ENCODE measurements around the gene MPZL1.

MPZL1 gene

DNA sequence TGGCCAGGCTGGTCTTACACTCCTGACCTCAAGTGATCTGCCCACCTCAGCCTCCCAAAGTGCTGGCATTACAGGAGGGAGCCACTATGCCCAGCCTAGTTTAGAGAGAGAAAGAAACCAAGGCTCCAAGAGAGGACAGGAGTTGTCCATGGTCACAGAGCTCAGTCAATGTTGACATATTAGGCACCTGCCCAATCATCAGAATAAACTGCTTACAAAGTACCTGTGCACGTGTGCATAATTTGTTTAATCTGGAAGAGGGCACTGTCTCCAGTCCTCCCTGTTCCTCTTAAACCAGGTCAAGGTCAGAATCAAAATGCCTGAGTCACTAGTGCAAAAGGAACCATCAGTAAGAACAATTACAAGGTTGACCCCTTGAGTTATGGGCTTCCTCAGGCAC lies 20.3 kb upstream of the MPZL1 start:
- TF ChIP-seq JUND (IDR thresholded peaks at IDR 0.05; ENCODE audit: low read depth): no peak
- in situ Hi-C loops (cut with HindIII; ENCODE audit: low pct_unique_long_range_greater_than_20kb, low sequenced_read_pairs): no loop called here
- DNase-seq (ENCODE audit: low read depth in 1 of 2, low spot score in 1 of 2): no peak

DNA sequence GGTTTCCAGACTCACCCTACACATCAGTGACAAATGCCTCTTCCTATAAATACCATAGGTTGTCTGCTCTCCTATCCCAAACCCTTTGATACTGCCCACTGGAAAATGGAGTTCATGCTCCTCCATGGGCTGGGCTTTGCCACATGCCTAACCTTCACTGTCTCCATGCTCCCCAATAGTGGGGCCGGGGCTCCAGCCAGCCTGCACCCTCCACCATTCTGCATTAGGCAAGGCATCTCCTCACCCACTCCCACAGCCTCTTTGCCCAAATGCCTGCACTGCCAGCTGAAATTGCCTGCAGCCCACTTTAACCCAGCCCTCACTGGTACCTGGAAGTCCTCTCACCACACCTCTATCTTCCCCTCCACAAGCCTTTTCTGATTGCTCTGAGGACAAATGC lies 18.2 kb upstream of the MPZL1 start:
- in situ Hi-C loops (cut with HindIII; ENCODE audit: low pct_unique_long_range_greater_than_20kb, low sequenced_read_pairs): no loop called here
- no peak for TF ChIP-seq JUND (IDR thresholded peaks at IDR 0.05; ENCODE audit: low read depth)
- no peak for DNase-seq (ENCODE audit: low read depth in 1 of 2, low spot score in 1 of 2)

DNA sequence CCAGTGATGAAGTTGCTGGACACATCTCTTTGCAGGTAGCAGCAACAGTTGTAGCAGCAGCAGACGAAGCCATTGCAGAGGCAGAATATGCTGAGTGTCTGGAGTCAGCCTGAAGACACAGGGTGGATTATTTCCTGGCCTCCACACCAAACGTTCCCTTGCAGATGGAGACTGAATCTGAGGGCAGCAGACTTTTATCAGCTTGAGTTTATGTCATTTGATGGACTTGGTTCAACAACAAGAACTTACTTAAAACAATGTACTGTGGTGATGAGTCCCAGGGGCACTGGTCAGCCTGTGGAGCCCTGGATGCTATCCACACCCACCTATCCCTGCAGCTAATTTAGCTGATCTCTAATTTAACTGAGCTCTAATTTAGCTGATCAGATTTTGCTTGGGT lies 17.1 kb upstream of the MPZL1 start:
- DNase-seq (ENCODE audit: low read depth in 1 of 2, low spot score in 1 of 2): no peak
- in situ Hi-C loops (cut with HindIII; ENCODE audit: low pct_unique_long_range_greater_than_20kb, low sequenced_read_pairs): no loop called here
- TF ChIP-seq JUND (IDR thresholded peaks at IDR 0.05; ENCODE audit: low read depth): no peak

DNA sequence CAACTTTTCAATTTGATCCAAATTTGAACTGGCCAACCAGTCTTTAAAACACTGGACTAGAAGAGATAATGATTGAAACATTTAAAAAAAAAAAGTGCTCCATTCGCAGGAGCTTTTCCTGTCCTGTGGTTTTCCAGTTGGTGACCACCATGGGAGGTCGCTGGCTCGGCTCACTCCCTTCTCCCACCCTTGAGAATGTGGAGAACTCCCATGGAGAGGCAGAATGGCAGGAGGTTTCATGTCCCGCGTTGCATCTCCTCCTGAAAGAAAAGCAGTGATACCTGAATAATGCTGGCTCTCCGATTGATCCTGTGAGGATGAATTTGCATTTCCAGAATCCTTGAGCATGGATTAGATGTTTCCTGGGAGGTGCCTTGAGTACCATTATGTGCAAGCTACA lies 16.5 kb upstream of the MPZL1 start:
- no peak for TF ChIP-seq JUND (IDR thresholded peaks at IDR 0.05; ENCODE audit: low read depth)
- in situ Hi-C loops (cut with HindIII; ENCODE audit: low pct_unique_long_range_greater_than_20kb, low sequenced_read_pairs): no loop called here
- DNase-seq (ENCODE audit: low read depth in 1 of 2, low spot score in 1 of 2): no peak

DNA sequence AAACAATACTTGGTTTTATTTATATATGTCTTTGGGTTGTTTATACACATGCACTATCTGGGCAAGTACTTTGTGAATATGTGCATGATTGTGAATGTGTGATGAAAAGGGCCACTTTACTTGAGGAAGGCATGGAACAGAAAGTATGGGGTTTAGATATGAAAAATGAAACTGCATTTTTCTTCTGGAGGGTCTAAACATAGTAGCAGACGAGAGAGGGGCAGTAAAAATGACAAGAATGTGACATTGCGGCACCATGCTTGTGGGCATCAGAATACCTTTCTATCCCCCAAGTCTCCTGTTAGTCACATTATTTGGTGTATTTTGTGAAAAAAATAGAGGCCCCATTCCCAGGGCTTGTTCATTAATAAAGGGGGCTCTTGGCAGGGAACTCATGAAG lies 15.4 kb upstream of the MPZL1 start:
- in situ Hi-C loops (cut with HindIII; ENCODE audit: low pct_unique_long_range_greater_than_20kb, low sequenced_read_pairs): no loop called here
- no peak for DNase-seq (ENCODE audit: low read depth in 1 of 2, low spot score in 1 of 2)
- no peak for TF ChIP-seq JUND (IDR thresholded peaks at IDR 0.05; ENCODE audit: low read depth)

DNA sequence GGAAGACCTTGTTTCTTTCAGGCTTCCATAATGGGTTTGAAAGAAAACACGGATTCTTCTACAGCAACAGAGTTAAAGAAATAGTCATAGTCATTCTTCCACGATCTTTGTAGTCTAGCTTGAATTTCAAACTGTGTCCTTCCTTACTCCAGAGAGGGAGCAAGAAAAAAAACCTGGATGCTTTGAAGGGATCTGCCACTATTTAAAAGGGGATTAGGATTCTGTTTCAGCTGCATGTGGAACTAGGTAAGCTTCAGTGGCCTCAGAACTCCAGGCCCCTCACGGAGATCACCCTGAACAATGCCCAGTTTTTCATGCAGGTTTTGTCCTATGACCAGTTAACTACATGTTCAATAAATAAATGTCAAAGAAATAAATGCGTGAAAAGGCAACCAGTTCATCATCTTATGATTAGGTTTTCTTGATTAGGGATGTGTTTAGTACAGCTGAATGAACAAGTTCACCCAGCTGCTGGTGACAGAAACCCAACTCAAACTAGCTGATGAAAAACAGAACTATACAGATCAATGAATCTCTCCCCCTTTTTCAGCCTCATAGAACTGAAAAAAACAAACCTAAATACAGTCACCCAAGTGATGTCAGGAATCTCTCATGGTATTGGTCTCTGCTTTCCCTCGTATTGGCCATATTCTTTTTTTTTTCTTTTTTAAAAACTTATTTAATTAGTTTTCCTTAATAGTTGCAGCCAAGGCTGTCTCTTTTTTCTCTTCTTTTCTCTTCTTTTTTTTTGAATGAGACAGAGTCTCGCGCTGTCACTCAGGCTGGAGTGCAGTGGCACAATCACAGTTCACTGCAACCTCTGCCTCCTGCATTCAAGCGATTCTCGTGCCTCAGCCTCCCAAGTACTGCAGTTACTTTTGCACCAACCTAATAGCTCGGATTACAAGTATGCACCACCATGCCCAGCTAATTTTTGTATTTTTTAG lies 14.6 kb upstream of the MPZL1 start:
- in situ Hi-C loops (cut with HindIII; ENCODE audit: low pct_unique_long_range_greater_than_20kb, low sequenced_read_pairs): no loop called here
- DNase-seq (ENCODE audit: low read depth in 1 of 2, low spot score in 1 of 2): no peak
- TF ChIP-seq JUND (IDR thresholded peaks at IDR 0.05; ENCODE audit: low read depth): no peak

DNA sequence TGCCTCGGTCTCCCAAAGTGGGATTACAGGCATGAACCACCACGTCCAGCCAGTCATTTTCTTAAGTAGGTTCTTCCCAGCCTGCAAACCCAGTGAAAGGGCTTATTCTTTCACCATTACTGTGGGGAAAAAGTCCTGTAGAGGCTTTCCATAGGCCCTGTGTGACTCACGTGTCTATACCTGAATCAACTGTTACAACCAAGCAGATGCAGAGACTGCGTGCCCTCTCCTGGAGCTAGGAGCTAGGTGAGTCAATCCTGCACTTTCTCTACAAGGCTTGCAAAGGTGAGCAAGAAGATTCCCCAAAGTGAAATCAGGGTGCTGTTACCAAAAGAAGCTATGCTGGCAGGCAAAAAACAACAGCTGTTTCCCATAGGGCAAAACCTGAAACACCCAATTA lies 13.8 kb upstream of the MPZL1 start:
- DNase-seq (ENCODE audit: low read depth in 1 of 2, low spot score in 1 of 2): no peak
- TF ChIP-seq JUND (IDR thresholded peaks at IDR 0.05; ENCODE audit: low read depth): no peak
- in situ Hi-C loops (cut with HindIII; ENCODE audit: low pct_unique_long_range_greater_than_20kb, low sequenced_read_pairs): no loop called here

DNA sequence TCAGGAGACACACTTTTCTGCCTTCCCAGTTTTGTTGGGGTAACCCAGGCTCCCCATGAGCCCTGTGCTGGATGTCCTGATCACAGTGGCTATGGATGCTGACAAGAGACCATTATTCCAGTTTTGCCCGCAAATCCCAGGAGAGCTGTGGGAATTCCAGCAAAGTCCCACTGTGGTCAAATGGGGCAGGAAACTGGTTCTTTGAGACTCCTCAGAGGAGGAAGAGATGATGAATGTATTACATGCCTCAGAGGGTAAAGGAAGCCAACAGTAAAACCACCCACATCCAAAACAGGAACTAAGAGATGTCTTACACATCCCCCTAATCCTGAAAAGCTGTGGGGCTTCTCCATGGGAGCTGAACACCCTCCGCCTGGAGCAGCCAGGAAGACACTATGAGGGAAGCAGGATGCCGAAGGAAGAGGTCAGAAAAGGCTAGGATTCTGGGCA lies 12.8 kb upstream of the MPZL1 start:
- in situ Hi-C loops (cut with HindIII; ENCODE audit: low pct_unique_long_range_greater_than_20kb, low sequenced_read_pairs): no loop called here
- DNase-seq (ENCODE audit: low read depth in 1 of 2, low spot score in 1 of 2): no peak
- no peak for TF ChIP-seq JUND (IDR thresholded peaks at IDR 0.05; ENCODE audit: low read depth)

DNA sequence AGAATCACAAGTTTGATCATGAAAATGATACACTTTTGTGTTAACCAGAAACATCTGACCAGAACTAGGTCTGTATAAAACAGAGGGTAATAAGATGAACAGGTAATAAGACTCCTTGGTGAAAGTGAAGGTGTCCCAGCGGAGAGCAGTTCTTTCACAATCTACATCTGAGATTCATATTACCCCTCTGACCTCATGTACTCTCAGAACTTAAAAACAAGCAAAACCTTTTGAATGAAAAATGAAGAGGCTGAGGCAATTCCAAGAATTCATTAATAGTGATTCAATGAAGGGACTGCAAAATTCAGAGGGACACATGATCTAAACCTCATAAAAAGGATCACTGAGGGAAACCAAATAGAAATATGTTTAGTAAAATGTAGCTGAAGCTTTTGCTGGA lies 10.9 kb upstream of the MPZL1 start:
- DNase-seq (ENCODE audit: low read depth in 1 of 2, low spot score in 1 of 2): no peak
- TF ChIP-seq JUND (IDR thresholded peaks at IDR 0.05; ENCODE audit: low read depth): no peak
- in situ Hi-C loops (cut with HindIII; ENCODE audit: low pct_unique_long_range_greater_than_20kb, low sequenced_read_pairs): no loop called here

DNA sequence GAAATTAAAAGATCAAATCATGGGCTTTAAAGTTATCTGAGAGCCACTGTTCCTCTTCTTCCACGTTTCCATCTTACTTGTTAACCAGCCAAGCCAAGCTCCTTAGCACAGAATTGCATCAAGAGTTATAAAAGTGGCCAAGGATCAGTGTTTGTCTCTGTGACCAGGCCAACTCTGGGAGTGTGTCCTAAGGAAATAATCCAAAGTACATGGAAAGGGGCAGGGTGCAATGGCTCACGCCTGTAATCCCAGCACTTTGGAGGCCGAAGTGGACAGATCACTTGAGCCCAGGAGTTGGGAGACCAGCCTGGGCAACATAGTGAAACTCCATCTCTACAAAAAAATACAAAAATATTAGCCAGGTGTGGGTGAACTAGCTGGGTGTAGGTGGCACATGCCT lies 10.0 kb upstream of the MPZL1 start:
- DNase-seq (ENCODE audit: low read depth in 1 of 2, low spot score in 1 of 2): no peak
- in situ Hi-C loops (cut with HindIII; ENCODE audit: low pct_unique_long_range_greater_than_20kb, low sequenced_read_pairs): no loop called here
- no peak for TF ChIP-seq JUND (IDR thresholded peaks at IDR 0.05; ENCODE audit: low read depth)

DNA sequence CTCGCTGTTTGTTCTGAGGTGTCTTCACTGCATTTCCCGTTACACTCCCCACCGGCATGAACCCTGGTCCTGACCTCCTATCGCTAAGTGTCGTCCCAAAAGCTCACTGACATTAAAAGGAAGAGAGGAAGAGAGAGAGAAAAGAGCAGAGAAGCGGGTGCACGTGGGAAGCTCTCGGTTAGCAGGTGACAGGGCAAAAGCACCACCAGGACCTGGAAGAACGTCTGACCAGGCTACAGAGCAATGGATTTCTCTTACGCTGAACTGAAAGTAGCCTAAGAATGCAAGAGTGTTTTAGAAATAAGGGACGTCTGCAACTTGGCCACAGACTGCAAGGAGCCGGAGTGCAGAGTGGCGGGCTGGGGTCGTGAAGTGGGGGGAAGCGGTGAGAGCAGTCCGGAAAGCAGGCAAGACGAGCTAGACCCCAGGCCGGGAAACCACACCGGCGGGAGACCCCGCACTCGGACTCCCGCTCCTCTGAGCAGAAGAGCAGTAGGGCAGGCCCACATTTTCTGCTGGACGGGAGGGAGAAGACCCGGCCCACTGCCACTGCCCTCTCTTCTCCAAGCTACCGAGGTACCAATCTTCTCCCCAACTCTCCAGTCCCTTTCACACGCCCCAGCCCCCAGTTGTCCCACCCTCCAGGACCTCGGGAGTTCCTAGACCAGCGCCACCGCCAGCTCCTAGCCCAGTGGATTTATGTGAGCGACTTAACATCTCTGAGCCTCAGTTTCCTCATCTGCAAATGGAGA lies 8.3 kb upstream of the MPZL1 start:
- in situ Hi-C loops (cut with HindIII; ENCODE audit: low pct_unique_long_range_greater_than_20kb, low sequenced_read_pairs): no loop called here
- TF ChIP-seq JUND (IDR thresholded peaks at IDR 0.05; ENCODE audit: low read depth): no peak
- DNase-seq (ENCODE audit: low read depth in 1 of 2, low spot score in 1 of 2): no peak

DNA sequence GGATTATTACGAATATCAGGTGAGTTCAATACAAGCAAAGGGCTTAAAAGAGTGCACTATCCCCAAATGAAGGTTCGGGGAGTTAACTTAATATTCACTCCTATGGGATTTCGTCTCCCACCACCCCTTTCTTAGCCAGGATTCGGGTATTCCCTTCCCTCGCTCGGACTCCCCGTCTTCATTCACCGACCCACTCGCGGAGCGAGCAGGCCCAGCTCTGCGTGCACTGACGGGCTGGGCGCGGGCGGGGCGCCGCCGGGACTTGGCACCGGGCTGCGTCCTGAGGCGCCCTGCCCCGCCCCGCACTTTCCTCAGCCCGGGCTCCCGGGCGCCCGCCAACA lies 7.7 kb upstream of the MPZL1 start:
- in situ Hi-C loops (cut with HindIII; ENCODE audit: low pct_unique_long_range_greater_than_20kb, low sequenced_read_pairs): no loop called here
- peak; percentile 33 to 91 for DNase-seq (ENCODE audit: low read depth in 1 of 2, low spot score in 1 of 2)
- no peak for TF ChIP-seq JUND (IDR thresholded peaks at IDR 0.05; ENCODE audit: low read depth)

DNA sequence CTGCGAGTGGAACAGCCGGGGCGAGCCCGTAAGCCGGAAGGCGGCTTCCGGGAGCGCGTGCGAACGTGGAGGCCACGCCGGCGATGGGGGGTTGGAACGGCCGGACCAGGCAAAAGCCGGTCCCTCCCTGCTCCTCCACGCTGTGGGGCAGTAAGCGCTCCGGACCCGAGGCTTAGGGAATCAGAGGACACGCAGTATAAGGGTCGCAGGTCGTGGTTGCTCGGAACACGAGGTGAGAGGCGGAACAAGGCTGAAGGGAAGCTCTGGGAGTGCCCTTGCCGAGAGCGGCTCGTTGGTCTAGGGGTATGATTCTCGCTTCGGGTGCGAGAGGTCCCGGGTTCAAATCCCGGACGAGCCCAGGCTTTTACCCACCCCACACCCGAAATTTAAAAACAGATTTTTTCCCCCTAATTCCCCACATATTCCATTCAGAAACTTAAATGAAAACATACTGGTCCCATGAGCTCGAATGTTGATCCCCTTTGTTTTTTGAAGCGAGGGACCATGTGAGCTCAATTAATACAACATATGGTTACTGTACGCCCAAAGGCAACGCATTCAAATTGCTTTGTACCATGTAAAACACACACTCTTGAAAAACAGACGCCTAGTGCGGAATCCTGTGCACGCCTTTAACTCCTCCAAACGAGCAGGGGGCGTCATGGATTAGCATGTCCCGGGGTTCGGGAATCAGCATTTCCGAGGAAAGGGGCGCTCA lies 7.2 kb upstream of the MPZL1 start:
- in situ Hi-C loops (cut with HindIII; ENCODE audit: low pct_unique_long_range_greater_than_20kb, low sequenced_read_pairs): no loop called here

More for the DNA sequence above, 7.2 kb upstream of the MPZL1 start:
- TF ChIP-seq JUND (IDR thresholded peaks at IDR 0.05; ENCODE audit: low read depth): no peak
- peak; percentile 28 to 89 for DNase-seq (ENCODE audit: low read depth in 1 of 2, low spot score in 1 of 2)
